Neural progenitor cell (in vitro differentiated cells): ENCODE data around the gene MMP17.

Experiments used
- CTCF ChIP-seq: fragments of 200-600 bp; sonication (generic); IDR thresholded peaks from 2 replicates; pipeline ENCODE4 v1.5.1; 2017; ENCODE audit warnings: antibody characterized with exemption, mild to moderate bottlenecking
- EZH2 ChIP-seq: fragments of 200-600 bp; sonication (generic); IDR thresholded peaks from 2 replicates; pipeline ENCODE4 v1.6.1; 2017; ENCODE audit warnings: antibody characterized with exemption, mild to moderate bottlenecking, moderate library complexity
- EZH2phosphoT487 ChIP-seq: fragments of 200-600 bp; sonication (generic); IDR thresholded peaks from 2 replicates; pipeline ENCODE4 v1.6.1; 2017; ENCODE audit warnings: antibody characterized with exemption

DNA sequence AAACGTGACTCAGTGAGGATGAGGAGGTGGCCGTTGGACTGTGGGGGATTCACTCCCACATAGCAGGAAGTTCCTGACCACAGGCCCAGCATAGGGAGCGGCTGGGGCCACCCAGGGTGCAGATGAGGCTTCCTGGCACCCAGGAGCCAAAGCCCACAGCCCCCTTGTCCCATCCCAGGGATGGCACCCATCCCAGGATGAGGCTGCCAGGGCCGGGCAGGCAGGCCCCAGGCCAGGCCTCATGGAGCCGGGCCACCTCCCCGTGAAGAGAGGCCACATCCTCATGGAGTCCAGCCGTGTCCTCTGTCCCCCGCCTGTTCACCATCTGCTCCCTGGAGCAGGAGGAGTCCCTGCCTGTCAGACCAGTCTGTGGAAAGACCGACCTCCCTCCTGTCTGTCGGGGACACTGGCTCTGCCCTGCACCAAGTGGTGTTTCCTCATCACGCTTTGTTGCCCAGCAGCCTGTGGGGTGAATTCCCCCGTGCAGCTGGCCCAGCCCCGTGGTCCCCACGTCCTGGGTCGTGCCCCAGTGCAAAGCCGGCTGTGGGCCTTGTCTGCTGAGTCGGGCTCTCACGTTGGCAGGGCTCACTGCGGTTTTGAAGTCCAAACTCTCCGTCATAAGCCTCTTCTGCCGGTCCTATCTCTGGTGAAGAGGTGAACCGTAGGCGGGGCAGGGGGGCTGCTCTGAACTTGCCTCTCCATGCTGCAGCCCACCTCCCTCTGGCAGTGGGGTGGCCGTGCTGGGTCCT, 24.5 kb downstream of the MMP17 start:
- TF ChIP-seq CTCF (no peak), EZH2phosphoT487 (no peak), EZH2 (no peak)
